OCI-LY1 (cell line): ENCODE data around the gene PRMT7.

Experiments used
- CTCF ChIP-seq: fragments of 200-600 bp; sonication (generic), shearing (Covaris generic); IDR thresholded peaks from 2 replicates; pipeline ENCODE4 v1.5.1; 2017; ENCODE audit warnings: mild to moderate bottlenecking, antibody characterized with exemption, low read length, moderate library complexity, mixed read lengths
- EZH2 ChIP-seq: fragments of 200-600 bp; sonication (generic), shearing (Covaris generic); IDR thresholded peaks from 2 replicates; pipeline ENCODE4 v1.8.0; 2017; ENCODE audit warnings: borderline replicate concordance, mixed run types, mild to moderate bottlenecking, antibody characterized with exemption, low read length, moderate library complexity, mixed read lengths

GRCh38 chr16:68383858-68384257 lies 73.0 kb downstream of the PRMT7 start:
- TF ChIP-seq CTCF, result no peak
- no peak for TF ChIP-seq EZH2
